ENCODE results near the gene SPRED3. TPM values are rescaled to one million over a fixed set of nuclear protein-coding genes. Genes with fewer than 3 reads are reported as not detected.

Gene SPRED3
- total RNA-seq, 1 donor from 2014 or later, result 5.2 TPM

GRCh38 chr19:38374332-38375097, 14.0 kb upstream of the SPRED3 start, which contains the start of gene PSMD8:
TSS of gene PSMD8 (plus strand) at chr19:38374571. CDS start at chr19:38374602, 31 bp downstream.
- DNase-seq (ENCODE audit: low read depth), result peak; percentile 90
- TF ChIP-seq CTCF (conservative IDR thresholded peaks at IDR 0.05; ENCODE audit: low read depth, low read length), result peak; percentile 26

DNA sequence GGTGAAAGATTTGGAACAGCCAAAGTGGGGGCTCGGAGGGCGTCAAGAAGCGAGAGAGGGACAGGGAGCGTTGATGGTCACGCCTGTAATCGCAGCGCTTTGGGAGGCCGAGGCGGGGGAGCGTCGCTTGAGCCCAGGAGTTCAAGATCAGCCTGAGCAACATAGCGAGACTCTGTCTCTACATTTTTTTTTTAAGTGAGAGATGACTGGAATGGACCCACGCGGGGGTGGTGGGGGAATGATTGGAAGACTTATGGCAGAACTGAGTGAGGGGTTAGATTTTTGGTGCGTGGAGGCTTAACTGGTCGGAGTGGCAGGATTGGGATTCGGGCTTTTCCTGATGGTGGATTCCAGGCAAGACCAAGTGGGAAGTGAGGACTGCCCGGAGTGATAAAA, 13.4 kb upstream of the SPRED3 start:
- DNase-seq (ENCODE audit: low read depth), result no peak

More at GRCh38 chr19:38374332-38375097, 14.0 kb upstream of the SPRED3 start, which contains the start of gene PSMD8:
- peak within 1 kb of the TSS; percentile 71 for H3K4me3 ChIP-seq (ENCODE audit: low read depth, low read length)

GRCh38 chr19:38375748-38376147, 12.7 kb upstream of the SPRED3 start:
- peak overlapping the region; percentile 71 for H3K4me3 ChIP-seq (ENCODE audit: low read depth, low read length)
- TF ChIP-seq CTCF (conservative IDR thresholded peaks at IDR 0.05; ENCODE audit: low read depth, low read length), result no peak
- no peak for DNase-seq (ENCODE audit: low read depth)

More for the DNA sequence above, 13.4 kb upstream of the SPRED3 start:
- H3K4me3 ChIP-seq (ENCODE audit: low read depth, low read length), result peak overlapping the region; percentile 71
- TF ChIP-seq CTCF (conservative IDR thresholded peaks at IDR 0.05; ENCODE audit: low read depth, low read length), result no peak

- peak overlapping the region; percentile 71 for H3K4me3 ChIP-seq (ENCODE audit: low read depth, low read length)
- no peak for TF ChIP-seq CTCF (conservative IDR thresholded peaks at IDR 0.05; ENCODE audit: low read depth, low read length)
- DNase-seq (ENCODE audit: low read depth), result no peak
Measured at GRCh38 chr19:38376576-38376975, 11.9 kb upstream of the SPRED3 start.

DNA sequence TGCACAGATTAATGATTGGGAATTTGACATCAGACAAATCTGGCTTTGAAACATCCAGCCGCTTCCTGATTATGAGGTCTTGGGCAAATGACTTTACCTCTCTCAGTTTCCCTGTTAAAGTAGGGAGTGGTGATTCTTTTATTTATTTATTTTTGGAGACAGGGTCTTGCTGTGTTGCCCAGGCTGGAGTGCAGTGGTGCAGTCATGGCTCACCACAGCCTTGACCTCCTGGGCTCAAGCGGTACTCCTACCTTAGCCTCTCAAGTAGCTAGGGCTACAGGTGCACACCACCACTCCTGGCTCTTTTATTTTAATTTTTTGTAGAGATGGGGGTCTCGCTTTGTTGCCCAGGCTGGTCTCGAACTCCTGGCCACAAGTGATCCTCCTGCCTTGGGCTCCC, 11.4 kb upstream of the SPRED3 start:
- TF ChIP-seq CTCF (conservative IDR thresholded peaks at IDR 0.05; ENCODE audit: low read depth, low read length), result no peak

GRCh38 chr19:38378866-38379265, 9.6 kb upstream of the SPRED3 start:
- H3K4me3 ChIP-seq (ENCODE audit: low read depth, low read length), result no peak overlapping the region
- no peak for DNase-seq (ENCODE audit: low read depth)
- TF ChIP-seq CTCF (conservative IDR thresholded peaks at IDR 0.05; ENCODE audit: low read depth, low read length), result no peak

More for the DNA sequence above, 11.4 kb upstream of the SPRED3 start:
- H3K4me3 ChIP-seq (ENCODE audit: low read depth, low read length), result no peak overlapping the region
- DNase-seq (ENCODE audit: low read depth), result no peak

DNA sequence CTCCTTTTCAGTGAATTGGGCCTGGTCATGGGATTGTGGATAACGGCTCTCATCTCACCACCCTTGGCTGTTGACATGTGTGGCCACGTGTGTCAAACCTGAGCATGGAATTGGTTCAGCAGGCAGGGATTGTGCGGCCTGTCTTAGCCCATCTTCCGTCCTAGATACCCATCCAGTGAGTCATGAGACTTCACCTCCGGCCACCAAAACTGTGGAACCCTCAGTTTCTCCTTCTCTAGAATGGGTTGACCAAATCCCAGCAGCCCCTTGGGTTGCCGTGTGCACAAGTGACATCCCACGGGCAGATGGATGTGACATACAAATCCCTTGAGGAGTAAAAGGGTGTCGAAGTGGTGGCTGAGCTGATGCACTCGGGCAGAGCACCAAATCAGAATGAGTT, 7.4 kb upstream of the SPRED3 start:
- no peak for TF ChIP-seq CTCF (conservative IDR thresholded peaks at IDR 0.05; ENCODE audit: low read depth, low read length)
- DNase-seq (ENCODE audit: low read depth), result no peak

More for the DNA sequence above, 7.4 kb upstream of the SPRED3 start:
- H3K4me3 ChIP-seq (ENCODE audit: low read depth, low read length), result no peak overlapping the region

Measured in epithelial cell of proximal tubule (primary cell).